GM19467 (cell line): ENCODE measurements around the gene ITGB3BP.
"Not testable (repeated sequence)": the region's sequence is repeated elsewhere in the genome, so short reads cannot be mapped to it uniquely, and the experiment has no call there.

ENCODE experiments used
- ATAC-seq: cut with Tn5 transposase; IDR thresholded peaks from one replicate; pipeline ENCODE4 v1.9.1; 2021; ENCODE audit warnings: mild to moderate bottlenecking, moderate library complexity; ENCODE audit not compliant: unreplicated experiment

The ITGB3BP gene

GRCh38 chr1:63423649-63424048, 99.4 kb downstream of the ITGB3BP start:
- ATAC-seq, result no peak

- ATAC-seq, result not testable (repeated sequence)
Observed at GRCh38 chr1:63420746-63421145, 102.3 kb downstream of the ITGB3BP start.

- ATAC-seq, result no peak
Observed at GRCh38 chr1:63418101-63418500, 104.9 kb downstream of the ITGB3BP start.

GRCh38 chr1:63414691-63415365, 108.2 kb downstream of the ITGB3BP start:
- no peak for ATAC-seq

GRCh38 chr1:63413394-63413793, 109.6 kb downstream of the ITGB3BP start:
- no peak for ATAC-seq

GRCh38 chr1:63411066-63411465, 112.0 kb downstream of the ITGB3BP start:
- no peak for ATAC-seq

- no peak for ATAC-seq
Observed at GRCh38 chr1:63408331-63408730, 114.7 kb downstream of the ITGB3BP start.

- no peak for ATAC-seq
Observed at GRCh38 chr1:63407002-63407401, 116.0 kb downstream of the ITGB3BP start.

GRCh38 chr1:63405987-63406386, 117.0 kb downstream of the ITGB3BP start:
- no peak for ATAC-seq

GRCh38 chr1:63405021-63405420, 118.0 kb downstream of the ITGB3BP start:
- ATAC-seq, result no peak

GRCh38 chr1:63403386-63403785, 119.6 kb downstream of the ITGB3BP start:
- ATAC-seq, result no peak

- ATAC-seq, result no peak
Observed at GRCh38 chr1:63401945-63402344, 121.1 kb downstream of the ITGB3BP start.
